ENCODE measurements around the gene LYRM4.

LYRM4 gene

GRCh38 chr6:5167501-5167900 is 93.2 kb downstream of the LYRM4 start:
- DNase-seq: no peak

GRCh38 chr6:5164092-5164491 is 96.7 kb downstream of the LYRM4 start:
- no peak for DNase-seq

GRCh38 chr6:5163247-5163646 is 97.5 kb downstream of the LYRM4 start:
- no peak for DNase-seq

GRCh38 chr6:5162355-5162754 is 98.4 kb downstream of the LYRM4 start:
- DNase-seq: no peak

- DNase-seq: no peak
These were observed 100.5 kb downstream of the LYRM4 start for GRCh38 chr6:5160206-5160605.

GRCh38 chr6:5159162-5159561 is 101.6 kb downstream of the LYRM4 start:
- no peak for DNase-seq

- DNase-seq: no peak
These were observed 102.6 kb downstream of the LYRM4 start for GRCh38 chr6:5158180-5158579.

GRCh38 chr6:5157621-5158138 is 103.1 kb downstream of the LYRM4 start:
- DNase-seq: no peak

GRCh38 chr6:5156627-5157026 is 104.1 kb downstream of the LYRM4 start:
- DNase-seq: no peak

GRCh38 chr6:5155906-5156305 is 104.8 kb downstream of the LYRM4 start:
- DNase-seq: no peak

- DNase-seq: no peak
These were observed 107.6 kb downstream of the LYRM4 start for GRCh38 chr6:5153186-5153585.

GRCh38 chr6:5152460-5152859 is 108.3 kb downstream of the LYRM4 start:
- no peak for DNase-seq

- DNase-seq: no peak
These were observed 108.8 kb downstream of the LYRM4 start for GRCh38 chr6:5151955-5152401.

GRCh38 chr6:5151360-5151954 is 109.3 kb downstream of the LYRM4 start:
- no peak for DNase-seq

GRCh38 chr6:5150551-5151075 is 110.1 kb downstream of the LYRM4 start:
- DNase-seq: no peak

- no peak for DNase-seq
These were observed 110.9 kb downstream of the LYRM4 start for GRCh38 chr6:5149891-5150290.

GRCh38 chr6:5149159-5149704 is 111.5 kb downstream of the LYRM4 start:
- DNase-seq: no peak

- no peak for DNase-seq
These were observed 114.4 kb downstream of the LYRM4 start for GRCh38 chr6:5146398-5146797.

GRCh38 chr6:5143634-5144311 is 117.0 kb downstream of the LYRM4 start:
- peak; percentile 72 to 86 for DNase-seq

GRCh38 chr6:5142915-5143314 is 117.8 kb downstream of the LYRM4 start:
- no peak for DNase-seq

- no peak for DNase-seq
These were observed 118.6 kb downstream of the LYRM4 start for GRCh38 chr6:5142131-5142530.

GRCh38 chr6:5141046-5141445 is 119.7 kb downstream of the LYRM4 start:
- DNase-seq: no peak

GRCh38 chr6:5139828-5140771 is 120.7 kb downstream of the LYRM4 start:
- no peak for DNase-seq
